ENCODE data around the gene FARP1.

Gene FARP1

DNA sequence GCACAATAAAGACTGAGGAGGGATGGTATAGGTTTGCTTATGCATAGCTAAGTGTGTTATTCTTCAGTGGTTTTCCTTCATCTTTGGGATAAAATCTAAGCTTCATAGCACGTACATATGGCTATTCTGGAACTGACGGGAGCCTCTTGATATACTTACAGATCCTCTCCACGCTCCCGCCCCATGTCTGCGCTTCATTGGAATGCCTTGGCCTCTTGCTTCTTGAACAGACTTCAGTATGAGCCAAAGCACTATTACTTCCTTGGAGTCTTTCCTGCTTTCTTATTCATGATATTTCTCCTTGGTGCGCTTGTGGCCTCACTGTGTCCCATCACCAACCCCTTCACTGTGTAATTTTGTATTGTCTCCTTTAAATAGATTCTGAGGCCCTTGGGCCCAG is 145.3 kb downstream of the FARP1 start:
- no peak for DNase-seq

DNA sequence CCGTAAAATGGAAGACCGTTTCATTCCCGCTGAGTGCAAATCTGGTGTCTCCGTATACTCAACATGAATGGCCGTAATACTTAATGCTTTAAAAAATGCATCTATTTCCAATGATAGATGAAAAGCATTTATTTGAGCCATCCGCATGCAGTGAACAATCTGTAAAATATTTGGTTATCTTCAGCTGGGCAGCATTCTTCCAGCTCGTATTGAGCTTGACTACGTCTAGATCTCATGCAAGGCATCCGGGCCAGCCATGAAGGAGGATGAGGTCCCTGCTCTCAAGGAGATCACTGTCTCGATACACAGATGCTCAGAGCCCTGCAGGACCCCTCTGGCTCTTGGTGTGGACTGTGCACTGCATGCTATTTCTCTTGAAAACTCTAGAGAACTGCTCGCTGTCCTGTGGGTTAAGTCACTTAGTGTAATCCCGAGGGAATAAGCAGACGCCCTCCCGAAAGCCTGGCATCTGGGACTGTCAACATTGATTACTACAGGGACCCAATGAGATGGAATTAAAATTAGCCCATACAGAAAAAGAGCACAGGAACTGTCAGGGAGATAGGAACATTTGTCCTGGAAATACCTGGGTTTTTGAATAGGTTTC is 146.5 kb downstream of the FARP1 start:
- DNase-seq = no peak

DNA sequence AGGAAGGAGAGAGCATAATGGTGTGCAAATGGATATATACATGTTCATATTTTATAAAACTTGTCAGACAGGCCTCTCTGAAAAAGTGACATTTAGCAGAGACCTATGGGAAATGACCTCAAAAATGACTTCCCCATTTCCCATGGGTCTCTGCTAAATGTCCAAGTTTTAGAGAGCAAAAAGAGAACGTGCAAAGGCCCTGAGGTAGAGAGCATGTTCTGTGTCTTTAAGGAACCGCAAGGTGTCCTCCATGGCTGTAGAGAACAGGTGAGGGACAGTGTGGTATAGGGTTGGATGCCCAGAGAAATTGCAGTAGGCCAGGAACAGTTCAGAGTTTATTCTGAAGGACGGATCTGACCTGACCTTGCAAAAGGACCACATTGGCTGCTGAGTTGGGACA is 147.4 kb downstream of the FARP1 start:
- no peak for DNase-seq

DNA sequence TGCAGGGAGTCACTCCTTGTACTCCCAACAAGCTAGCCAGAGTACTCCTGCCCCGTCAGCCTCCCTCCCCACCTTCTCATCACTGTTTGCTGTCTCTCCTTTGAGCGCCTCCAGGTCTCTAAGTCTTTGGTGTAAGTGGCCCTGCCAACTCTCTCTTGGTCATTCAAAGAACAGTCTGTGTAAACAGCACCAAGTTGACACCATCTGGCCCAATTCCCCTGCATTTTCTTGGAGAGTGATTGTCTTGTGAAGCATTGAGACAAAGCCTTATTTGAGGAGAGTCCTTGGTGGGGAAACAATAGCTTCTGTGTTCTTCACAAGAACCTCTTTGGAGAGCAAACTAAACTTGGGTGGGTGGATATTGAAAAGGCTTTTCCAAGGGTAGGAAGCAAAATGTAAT is 148.8 kb downstream of the FARP1 start:
- DNase-seq = no peak

DNA sequence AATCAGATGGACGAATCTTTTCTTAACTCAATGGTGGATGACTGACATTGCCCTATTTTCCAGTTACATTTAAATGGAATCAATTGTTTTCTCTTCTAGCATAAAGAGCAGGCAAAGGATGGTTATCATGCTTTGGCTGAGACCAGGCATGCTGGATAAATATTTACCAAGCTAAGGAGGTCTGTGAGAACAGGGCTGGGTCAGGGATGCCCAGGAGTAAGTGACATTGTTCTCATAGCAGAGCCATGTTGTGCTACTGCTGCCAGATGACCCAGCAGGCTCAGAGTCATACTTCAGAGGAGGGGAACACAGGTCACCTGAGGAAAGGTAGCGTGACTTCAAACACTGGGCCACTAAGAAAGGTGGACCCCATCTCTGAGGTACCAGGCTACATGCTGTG is 150.2 kb downstream of the FARP1 start:
- no peak for DNase-seq

DNA sequence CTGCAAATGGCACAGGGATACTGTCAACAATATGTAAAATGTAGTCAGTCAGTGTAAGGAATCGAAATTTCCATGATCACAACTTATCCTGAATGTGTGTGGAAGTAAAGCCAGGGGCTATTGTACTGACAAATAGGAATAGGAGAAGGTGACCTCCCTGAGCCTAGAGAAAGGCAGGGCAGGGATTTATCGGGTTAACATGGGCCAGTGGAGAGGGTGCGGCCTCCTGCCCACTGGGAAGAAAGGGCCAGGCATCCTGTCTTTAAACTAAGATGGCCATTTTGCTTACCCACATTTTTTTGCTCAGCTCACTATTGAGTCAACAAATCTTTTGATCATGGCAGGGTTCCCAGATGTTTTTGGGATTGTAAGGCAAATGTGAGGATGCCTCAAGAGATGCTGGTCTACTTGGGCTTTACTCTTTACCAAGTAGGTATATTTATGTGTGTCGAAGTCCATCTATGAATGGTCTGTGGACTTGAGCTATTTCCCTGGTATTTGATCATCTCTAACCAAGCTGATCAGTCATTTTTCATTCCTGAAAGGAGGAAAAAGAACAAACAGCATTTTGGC is 150.8 kb downstream of the FARP1 start:
- DNase-seq = no peak

DNA sequence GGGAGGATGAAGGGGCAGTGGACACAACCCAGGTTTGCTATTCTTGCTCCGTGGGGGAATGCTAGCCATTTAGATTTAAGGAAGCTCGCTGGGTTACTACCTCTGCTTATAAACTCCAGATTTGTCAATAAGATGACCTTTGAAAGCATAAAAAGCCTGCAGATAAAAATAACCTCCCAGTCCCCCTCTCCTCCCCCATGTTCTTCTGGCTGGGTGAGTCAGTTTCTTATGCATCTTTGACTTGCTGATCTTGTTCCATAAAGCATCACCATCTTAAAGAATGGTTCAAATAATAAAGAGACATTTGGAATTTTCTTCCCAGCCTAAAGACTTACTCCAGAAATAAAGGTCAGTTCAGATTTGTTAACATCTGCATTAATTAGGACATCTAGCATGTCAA is 152.5 kb downstream of the FARP1 start:
- no peak for DNase-seq

DNA sequence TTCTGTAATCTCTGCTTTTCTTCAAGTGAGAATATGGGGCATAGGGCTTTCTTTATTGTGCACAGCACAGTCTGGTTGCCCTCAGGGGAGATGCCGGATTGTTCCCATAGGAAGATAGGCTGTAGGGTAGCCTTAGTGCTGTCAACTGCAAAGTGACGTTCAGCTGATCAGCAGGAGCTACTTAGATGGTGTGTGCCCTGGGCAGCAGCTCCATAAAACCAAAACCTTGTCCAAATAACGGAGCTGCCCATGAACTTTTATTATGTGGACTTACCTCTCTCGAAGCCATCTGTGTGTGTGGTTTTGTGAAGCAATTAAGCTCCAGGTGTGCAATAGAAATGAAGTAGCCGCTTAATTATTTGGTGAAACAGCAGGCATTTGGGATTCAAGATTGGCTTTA is 154.2 kb downstream of the FARP1 start:
- DNase-seq = no peak

DNA sequence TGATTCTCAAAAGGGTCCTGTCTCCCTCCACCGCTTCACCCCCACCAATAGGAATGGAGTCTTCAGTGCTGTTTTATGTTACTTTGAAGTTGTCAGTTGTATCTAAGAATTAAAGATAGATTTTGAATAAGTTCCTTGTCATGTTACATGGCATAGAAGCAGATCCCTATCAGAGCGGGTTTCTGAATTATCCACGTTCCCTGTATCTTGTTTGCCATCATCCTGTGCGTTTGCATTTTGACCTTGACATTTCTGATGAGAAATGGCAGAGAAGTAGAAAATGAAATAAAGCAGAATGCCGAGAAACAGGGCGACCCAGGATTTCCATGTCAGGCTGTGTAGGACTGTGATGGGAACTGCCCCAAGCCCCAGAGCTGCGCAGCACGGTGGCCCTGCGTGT is 154.9 kb downstream of the FARP1 start:
- no peak for DNase-seq

DNA sequence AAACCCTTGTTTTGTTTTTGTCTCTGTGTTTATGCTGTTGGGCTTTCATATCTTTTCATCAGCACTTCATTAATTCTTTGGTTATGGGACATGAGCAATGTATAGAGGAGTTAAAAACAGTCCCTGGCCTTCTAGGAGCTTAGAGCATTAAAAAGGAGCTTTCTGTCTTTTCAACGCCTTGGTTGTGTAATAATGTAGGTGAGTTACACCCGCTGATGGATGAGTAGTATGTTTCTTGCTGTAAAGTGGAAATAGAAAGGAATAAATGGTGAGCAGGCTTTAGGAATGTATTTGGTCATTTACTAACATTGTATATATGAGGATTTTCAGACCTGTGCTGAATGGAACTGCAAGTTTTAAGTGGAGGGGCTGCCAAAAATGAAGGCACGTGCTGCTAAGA is 155.7 kb downstream of the FARP1 start:
- DNase-seq = no peak

DNA sequence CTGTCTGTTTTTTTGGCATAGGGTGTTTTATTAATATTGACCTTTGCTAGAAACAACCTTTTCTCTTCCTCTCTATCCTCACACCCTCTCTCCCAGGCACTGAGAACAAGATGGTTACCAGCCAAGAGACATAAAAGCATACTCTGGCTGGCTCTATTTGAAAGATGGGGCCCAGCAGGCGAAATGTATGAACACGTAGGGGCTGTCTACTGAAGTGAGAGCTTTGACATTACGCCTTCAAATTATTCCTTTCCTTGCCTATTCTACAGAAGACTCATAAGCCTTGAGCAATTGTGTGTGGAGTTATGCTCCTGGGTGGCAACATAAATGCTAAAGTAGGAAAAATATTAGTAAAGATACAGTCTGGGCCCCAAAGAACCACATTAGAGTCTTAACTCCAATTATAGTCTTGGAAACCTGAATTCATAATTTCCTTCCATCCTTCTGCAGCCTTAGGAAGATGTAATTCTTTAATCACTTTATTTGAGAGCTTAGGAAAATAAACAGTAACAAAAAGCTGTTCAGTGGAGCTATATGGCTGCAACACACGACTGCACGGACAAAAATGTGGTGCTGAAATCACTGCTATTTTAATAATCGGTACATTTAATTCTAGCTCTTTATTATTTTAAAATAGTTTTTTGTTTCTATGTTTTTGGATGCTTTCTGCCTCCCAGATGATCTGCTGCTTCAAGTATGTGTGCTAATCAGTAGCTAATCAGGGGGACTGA is 156.5 kb downstream of the FARP1 start:
- DNase-seq = no peak

DNA sequence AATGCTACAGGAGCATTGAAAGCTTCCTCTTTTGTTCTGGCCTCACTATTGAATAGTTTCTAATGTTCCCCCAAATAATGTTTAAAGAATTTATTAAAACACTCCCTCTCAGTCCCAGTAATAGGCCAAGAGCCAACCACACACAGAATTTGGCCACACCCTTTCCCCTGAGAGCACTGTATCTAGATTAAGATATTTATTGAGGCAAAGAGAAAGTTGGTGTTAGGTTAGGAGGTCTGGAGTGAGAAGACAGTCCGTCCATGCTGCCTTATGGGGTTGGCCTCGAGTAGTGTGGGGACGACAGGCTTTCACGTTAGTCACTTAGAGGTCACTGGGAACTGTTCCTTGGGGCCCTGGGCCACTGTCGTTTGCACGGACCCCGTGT is 157.1 kb downstream of the FARP1 start:
- DNase-seq = no peak

DNA sequence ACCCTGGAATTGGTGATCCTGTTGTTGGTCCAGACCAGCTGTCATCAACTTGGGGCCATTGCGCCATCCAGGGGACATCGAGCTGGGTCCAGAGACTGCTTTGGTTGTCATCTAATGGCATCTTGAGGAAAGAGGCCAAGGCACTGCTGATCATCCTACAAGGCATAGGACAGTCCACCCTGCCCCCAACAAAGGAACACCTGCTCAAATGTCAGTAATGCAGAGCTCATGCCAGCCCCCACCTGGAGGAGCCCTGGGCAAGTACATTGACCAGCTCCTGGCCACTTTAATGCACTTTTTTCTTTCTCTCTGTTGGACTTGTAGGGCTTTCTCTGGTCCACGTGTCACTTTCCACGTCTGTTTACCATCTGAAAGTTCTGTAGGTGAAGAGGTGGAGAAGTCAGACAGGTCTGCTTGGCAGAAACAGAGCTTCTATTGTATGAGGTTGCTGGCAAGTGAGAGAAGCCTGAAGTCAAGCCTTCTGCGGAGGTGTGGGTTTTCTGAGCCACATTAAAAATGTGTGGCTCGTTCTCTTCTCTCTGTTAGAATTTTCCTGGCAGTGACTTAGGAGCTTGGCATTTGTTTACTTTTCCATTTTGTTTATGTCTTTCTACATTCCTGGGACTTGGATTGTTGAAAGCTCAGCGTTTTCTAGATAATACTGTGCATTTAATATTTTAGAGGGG is 158.2 kb downstream of the FARP1 start:
- DNase-seq = no peak

DNA sequence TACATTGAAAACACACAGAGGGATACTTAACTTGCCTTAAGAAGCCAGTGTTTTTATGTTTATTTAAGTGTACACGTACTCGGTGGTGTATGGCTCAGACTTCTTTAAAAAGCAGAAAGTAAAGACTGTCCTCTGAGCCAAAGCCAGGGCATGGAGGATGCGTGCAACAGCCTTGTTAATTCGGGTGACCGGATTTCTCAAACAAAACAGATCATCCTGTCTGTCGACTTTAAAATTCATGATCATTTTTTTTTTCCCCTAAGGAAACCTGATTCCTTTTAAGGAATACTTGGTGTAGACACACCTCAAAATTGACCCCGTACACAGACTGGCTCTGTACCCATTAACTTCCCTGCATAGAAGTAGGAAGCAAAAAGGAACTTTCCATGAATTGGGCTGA is 158.8 kb downstream of the FARP1 start:
- DNase-seq = no peak

DNA sequence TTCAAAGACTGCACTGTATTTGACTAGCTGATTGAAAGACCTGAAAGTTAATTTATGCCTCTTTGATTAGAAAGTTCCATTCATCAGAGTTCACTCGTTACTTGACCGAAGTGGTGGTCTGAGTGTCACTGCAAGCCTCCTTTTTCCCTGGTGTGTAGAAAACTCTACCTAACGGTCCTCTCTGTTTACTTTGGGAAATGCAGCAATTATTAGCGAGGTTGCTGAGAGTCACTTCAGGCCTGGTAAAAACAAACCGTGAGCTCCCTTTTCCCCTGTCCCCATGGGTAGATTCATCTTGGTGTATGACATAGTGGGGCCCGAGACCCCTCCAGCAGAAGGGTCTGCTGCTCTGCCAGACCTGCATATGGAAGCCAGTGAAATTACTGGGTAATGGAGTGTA is 161.0 kb downstream of the FARP1 start:
- no peak for DNase-seq

DNA sequence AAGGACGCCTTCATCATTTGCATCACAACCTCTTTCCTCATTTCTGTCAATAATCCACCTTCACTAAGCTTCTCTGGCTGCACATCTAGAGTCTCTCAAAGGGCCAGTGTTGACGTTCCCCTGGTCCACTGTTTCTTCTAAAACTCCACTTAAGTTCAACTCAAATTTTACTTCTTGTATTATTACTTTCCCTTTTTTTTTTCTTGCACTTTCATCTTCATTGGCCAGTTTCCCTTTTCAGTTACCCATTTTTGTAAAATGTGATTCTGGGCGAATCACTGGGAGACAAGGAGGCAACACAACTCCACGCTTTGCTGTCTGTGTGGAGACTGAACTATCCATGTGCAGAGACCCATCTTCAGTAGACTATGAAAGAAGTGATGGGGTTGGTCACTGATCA is 162.8 kb downstream of the FARP1 start:
- DNase-seq = no peak

DNA sequence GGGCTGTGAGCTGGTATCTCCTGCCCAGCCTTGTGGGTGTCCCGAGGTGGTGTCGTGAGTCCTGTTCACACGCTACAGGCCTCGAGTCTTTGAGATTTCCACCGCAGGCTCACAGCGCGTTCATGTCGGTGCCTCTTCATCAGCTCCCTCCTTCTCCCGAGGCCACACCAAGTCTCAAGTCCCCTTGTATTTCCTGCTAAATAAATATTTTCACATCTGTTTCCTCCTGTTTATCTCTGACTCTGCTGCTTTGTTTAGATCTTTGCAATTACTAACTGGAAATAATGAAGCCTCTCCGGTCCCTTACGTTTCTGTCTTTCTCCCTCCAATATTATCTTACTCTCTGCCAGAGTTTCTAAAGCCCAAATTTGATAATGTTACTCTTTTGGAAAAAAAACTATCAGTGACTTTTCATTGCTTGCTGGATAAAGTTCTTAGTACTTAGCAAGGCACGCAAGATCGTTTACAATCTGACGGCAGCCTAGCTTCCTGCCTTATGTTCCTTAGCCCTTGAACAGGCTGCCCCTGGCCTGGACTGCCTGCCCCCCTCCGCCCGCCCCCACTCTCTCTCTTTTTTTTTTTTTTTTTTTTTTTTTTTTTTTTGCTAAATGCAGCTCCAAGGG is 164.7 kb downstream of the FARP1 start:
- DNase-seq = no peak

DNA sequence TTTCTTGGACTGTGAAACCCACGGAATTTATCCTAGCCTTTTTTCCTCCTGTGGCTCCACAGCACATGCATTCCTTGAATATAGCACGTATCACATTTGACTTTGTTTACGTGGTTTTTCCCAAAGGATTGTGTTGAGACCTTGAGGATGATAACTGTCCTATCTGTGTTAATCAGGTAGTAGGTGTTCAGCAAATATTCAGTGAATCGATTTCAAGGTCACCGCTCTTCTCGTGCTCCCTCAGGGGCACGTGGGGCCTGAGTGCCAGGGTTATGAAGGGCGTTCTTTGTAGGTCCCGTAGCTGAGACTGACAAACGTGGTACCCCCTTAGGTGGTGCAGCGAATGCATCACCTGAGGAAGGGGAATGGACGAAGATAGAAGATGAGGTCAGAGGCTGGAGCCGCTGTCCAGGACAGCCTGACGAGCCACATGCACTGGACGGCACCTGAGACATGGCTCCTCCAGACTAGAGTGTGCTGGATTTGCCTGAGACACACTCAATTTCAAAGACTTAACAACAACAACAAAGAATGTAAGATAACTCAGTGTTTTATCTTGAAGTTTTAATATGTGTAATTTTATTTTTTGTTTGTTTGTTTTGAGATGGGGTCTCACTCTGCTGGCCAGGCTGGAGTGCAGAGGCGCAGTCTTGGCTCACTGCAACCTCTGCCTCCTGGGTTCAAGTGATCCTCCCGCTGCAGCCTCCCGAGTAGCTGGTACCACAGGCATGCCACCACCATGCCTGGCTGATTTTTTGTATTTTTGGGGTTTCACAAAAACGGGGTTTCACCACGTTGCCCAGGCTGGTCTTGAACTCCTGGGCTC is 165.4 kb downstream of the FARP1 start:
- no peak for DNase-seq

DNA sequence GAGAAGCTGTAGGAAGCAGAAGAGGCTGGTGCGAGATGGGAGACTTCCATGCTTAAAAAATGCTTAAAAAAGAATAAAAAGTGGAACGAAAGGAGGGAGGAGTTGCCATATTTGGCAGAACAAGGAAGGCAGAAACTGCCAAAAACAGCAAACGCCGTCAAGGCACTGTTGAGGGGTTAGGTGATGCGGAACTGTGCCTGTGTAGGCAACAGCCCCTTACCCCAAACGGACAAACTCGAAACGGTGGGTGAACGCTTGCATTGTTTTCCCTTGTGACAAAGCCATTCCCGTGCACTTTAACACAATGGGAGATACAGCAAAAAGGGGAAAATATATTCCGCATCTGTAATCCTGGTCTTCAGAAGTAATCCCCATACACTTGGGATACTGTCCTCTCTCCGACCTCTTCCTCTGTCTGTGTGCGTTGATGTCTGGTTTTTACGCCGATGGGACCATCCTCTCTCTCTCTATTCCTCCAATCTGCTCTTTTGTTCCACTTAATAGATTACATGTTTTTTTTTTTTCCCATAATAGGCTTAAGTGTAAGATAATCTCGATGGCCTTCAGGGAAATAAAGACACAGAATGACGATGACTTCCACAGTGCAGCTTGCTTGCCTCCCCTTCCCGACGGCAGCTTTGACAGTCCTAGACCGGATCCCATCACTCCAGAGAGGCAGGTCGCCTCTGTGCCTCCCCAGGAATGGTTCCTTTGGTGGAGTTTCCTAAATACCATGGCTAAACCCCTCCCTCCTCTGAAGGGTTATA is 166.9 kb downstream of the FARP1 start:
- no peak for DNase-seq

DNA sequence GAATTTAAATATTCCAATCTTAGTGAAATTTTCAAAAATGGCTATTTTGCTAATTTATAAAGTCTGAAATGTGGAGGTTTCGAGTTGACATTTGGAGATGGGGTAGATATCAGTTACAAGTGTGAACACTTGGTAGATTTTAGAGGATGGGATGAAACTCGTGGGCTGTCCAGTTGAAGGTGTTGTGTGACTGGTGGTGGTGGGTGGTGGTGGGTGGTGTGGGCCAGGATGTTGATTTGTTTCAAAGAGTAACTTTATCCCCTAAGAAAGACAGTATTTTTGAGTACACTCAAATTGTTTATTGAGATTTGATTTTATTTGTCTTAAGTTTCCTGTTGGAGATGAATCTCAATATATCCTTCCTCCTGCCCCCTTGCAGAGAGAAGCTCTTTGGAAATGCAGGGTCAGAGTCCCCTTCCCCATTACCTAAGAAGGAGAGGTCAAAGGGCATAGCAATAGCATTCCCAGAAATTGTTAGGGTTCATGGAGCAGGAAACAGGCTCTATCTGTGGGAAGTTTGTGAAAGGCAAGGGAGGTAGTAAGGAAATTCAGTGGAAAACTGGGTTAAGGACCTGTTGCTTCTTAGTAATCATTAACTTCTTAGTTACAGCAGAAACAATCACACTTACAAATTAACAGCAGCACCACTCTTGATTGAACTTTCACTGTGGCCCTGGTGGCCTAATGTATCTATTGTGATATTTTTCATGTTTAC is 167.7 kb downstream of the FARP1 start:
- no peak for DNase-seq

DNA sequence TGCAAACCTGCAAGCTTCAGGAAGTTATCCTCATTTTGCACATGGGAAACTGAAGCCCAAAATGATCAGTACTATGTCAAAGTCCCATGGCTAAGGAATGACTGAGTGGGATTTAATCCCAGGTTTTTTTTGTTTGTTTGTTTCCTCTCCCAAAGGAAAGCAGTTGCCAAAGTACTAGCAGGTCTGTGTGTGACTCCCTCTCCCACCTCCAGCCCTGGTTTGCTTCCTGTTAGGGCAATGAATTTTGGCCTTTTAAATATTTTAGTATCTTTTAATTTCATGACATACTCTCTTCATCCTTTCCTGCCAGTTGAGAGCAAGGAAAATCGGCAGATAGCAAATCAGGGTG is 168.3 kb downstream of the FARP1 start:
- DNase-seq = no peak
